CD4-positive, alpha-beta T cell treated with Interleukin-2 at 100 ng/mL for 4 hours (primary cell): Measurements from ENCODE around the gene DERL2.

ENCODE experiments used
- DNase-seq: peaks from one replicate; pipeline ENCODE4 v3.0.0-alpha.2; 2020; ENCODE audit warnings: low spot score

DERL2 gene

DNA sequence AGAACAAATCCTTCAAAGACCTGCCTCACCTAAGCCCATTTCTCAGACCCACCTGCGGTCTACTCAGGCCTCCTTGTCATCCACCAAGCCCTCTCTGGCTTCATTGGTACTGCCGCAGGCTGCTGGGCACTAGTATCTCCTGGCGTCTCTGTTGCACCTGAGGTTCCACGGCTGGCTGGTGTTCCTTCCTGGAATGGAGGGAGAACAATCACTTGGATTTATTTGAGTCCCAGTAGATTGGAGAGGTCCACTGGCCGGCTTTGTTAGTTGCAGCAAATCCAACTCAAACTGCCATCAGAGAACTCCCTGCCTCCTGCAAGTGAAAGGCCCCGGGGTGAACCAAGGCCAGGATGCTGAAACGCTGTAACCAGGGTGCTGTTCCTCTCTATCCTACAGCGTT is 15.7 kb upstream of the DERL2 start:
- DNase-seq = no peak

DNA sequence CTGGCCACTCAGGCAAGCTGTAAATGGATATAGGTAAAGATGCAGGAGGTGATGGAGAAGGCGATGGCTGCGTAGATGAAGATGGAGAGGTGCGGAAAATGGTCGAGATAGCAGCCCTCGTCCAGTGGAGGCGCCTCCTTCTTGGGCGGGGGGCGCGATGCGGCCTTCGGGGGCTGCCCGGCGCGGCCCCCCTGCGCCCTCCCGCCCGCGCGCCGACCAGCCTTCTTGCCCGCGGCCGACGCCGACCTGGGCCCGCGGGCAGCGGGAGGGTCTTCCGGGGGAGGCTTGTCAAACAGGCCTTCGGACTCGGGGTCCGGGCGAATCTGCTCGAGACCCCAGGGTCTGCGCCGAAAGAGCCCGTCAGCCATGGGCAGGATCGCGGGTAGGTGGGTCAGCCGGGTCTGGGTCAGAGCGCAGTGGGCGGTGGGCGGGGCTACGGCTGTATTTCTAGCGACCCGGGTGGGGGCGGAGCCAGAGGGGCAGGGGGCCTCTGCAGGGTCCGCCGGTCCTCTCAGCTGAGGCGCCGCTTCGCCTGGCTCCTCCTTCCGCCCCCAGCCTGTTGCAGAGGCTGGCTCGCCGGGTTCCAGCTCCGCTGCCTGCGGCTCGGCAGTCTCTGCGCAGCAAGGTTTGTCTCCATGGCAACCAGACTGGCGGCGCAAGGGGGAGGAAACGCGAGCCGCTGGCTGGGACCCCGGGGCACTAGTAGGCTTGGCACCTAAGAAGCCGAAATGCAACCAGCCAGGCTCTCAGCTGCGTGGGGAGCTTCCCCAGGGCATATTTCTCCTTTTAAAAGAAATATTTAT is 14.8 kb upstream of the DERL2 start:
- DNase-seq = peak; percentile 84

DNA sequence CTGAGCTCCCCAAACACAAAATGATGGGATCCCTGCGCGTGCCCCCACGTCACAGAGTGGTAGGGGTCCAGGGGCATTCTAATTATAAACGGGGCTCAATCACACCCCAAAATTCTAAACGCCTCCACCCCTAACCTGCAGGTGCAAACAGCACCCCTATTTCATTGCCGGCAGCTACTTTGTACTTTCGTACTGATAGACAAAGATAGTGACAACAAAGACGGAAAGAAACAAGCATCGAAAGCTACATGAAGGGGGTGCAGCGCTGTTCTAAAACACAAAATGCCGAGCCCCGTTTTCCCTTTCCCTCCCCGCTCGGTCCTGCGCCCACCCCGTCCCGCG is 14.2 kb upstream of the DERL2 start:
- no peak for DNase-seq

DNA sequence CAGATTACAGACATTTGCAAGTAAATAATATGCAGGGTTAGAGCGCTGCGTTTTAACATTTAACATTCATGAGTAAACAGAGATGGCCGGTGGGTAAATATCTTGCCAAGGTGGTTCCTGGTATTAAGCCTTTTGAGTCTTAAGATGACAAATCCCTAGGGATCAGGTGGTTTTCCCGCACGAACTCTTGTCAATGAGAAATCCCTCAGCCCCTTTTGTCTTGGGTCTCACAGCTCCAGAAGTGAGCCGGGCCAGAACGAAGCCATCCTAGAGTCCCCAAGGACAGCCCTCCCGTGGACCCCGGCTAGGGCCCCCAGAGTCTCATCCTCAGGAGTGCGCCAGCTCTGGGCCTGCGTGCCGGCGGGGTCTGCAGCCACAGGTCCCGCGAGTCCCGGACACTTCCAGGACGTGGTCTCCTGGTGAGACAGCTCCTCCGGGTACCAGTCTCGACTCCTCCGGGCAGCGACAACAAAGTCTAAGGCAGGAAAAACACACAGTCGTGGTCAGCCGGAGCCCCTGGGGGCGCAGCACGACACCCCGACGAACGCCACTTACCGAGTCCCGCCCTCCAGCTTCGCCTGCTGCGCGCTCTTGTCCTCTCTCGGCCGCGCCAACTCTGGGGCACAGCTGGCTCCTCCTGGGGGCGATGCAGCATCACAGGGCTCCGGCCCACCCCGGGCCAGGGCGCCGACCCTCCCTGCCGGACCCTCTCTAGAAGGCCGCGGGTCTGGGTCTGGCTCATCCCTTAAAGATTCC is 13.7 kb upstream of the DERL2 start:
- DNase-seq = no peak

DNA sequence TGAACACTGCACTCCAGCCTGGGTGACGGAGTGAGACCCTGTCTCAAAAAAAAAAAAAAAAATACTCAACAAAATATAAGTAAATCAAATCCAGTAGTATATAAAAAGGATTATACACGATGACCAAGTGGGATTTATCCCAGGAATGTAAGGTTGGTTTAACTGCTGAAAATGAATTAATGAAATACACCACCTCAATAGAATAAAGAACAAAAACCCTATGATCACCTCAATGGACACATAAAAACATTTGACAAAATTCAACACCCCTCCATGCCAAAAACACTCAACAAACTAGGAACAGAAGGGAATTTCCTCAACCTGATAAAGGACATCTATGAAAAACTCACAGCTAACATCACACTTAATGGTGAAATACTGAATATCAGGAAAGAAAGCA is 7.0 kb upstream of the DERL2 start:
- DNase-seq = no peak

DNA sequence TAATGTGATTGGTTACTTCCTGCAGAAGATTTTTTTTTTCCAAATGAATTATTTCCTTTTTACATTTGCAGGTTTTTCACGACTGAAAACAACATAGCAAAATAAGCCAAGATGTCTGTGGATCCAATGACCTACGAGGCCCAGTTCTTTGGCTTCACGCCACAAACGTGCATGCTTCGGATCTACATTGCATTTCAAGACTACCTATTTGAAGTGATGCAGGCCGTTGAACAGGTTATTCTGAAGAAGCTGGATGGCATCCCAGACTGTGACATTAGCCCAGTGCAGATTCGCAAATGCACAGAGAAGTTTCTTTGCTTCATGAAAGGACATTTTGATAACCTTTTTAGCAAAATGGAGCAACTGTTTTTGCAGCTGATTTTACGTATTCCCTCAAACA is 2.8 kb upstream of the DERL2 start:
- DNase-seq = no peak

DNA sequence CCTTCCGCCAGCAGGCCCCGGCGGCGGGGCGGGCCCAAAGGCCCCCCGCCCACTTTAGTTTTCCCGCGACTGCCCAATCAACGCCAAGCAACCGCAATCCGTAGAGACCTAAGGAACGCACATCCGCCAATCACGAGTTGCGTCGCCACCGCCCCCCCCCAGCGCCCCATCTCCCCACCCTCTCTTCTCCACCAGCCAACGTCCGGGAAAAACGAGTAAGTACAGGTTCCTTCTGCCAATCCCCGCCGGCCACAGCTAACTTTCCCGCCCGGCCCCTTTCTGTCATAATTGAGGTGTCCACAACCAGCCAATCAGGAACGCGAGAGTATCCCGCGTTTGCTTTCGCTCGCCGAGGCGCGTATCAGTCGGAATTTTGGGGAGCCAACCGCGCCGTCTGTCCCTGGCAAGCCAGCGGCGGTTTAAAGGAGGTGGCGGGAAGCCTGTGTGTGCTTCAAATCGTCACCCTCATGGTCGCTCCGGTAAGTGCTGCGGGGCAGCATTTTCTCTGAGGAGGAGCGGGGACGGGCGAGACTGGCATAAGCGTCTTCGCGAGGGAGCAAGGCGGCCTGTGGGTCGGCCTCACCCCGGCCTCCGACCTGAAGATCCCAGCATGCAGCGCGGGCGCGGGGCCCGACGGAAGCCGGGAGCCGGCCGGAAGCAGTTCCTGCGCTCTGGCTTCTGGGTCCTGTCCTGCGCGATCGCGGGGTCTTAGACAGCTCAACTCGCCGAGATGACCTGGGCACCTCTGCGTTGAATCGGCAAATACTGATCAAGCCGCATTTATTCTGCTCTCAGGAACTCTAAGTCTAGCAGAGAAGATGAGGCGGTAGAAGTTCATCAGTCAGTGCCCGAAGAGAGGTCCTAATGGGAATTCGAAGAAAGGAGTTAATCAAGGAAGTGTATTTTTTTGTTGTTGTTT is 487 bp upstream of the DERL2 start, which contains the start of gene MIS12:
Gene MIS12, plus strand, starts transcription at position 361 of the 919 bp plus-strand sequence. CDS start 2,297 bp downstream, outside the sequence.
- peak; percentile 98 for DNase-seq

DNA sequence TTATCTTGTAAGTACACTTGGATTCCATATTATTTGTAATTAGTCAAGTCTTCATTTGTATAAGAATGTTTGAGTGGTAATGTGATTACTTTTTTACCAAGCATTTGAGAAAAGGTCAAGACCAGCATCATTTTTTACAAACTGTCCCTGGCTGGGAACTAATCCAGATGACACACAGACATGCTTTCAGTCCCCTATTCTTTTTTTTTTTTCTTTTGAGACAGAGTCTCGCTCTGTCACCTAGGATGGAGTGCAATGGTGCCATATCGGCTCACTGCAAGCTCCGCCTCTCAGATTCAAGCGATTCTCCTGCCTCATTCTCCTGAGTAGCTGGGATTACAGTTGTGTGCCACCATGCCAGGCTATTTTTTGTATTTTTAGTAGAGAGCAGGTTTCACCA is 4.5 kb downstream of the DERL2 start:
- no peak for DNase-seq

DNA sequence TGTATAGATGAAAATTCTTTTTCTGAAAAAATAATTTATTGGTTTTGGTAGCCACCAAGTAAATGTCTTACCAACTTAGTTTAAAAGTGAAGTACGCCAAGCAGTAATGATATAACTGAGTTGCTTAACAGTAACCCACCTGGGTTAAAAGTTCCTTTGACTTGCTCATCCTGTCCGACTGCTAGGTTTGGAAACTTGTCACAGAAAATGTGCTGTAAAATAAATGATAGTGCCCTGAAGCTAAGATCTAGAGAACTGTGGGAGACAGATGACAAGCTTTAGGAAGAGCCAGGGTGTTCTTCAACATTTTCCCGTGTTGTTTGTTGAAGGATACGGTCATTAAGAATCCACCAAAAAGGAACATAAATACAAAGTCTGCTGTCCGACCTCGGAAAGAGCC is 5.0 kb downstream of the DERL2 start:
- no peak for DNase-seq

DNA sequence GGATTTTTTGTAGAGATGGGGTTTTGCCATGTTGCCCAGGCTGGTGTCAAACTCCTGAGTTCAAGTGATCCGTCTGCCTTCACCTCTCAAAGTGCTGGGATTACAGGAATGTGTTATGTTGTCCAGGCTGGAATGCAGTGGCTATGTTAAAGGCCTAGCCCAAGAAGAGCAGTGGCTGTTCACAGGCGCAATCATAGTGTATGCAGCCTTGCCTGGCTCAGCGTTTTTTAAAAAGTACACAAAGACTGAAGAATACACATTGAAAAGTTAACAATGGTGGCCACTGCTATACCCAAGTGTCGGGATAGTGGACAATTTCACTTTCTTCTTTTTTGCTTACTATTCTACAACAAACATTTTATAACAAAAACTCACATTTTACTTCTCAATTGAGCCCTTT is 7.0 kb downstream of the DERL2 start:
- DNase-seq = no peak

DNA sequence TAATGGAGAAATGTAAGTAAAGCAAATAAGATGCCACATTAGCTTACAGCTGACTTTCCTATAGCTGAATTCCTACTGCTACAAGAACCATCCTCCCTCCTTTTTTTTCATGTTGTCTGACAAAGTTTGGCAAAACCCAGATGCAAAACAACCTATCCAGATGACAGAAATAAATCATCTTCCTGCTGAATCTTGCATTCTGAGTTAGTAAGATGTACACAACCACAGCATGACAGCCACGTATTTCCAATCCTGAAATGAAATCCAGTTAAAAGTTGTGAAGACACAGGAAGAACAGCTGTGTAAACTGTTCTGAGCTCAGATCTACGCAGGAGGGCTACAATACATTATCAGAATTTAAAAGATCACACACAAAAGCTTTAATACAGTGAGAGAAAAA is 12.1 kb downstream of the DERL2 start:
- DNase-seq = no peak

DNA sequence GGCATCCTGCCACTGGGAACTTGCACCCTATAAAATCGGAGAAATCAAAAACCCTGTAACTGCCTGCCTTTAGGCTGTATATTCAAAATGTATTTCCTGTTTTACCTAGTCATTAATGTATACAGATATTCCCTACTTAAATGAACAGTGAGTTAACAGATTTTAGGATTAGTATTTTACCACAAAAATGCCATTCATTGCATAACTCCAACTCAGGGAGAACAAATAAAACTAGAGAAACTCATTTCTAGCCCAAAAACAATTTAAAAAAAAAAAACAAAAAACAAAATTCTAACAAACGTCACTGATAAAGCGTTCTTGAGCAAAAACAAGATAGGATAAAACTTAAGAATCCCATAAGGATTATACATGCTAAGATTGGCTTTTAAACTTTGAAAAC is 13.5 kb downstream of the DERL2 start:
- no peak for DNase-seq

DNA sequence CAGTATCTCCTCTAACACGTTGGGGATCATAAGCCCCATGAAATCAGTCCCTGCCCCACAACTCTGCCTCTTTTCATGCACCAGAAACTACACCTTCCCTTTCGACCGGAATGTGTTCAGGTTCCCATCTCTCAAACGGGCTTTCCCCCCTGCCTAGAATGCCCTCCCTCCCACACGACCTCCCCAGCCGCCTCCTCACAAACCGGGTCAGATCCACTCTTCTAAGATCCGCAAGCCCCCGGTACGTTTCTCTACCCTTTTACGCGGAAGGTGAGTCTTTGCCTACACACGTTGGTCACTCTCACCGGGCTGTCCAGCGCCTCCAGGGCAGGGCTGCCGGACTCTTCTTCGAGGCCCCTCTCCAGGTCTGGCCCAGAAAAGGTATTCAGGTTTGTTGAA is 17.9 kb downstream of the DERL2 start:
- no peak for DNase-seq

DNA sequence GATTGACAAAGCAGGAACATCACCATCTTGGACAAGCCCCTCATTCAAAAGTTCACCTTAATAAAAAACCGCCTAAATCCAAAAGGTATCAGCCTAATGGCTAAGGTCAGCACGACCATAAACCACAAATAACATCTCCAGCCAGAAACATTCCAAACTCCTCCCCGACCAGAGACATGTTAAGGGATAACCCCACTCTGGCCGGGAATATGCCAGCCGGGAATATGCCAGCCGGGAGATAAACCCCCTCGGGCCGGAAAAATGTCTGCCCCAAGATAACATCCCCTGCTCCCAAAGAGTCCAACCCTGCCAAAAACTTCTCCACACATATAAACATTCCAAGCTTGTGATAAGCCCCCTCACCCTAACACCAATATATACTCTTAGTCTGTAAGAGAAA is 18.6 kb downstream of the DERL2 start:
- DNase-seq = no peak

DNA sequence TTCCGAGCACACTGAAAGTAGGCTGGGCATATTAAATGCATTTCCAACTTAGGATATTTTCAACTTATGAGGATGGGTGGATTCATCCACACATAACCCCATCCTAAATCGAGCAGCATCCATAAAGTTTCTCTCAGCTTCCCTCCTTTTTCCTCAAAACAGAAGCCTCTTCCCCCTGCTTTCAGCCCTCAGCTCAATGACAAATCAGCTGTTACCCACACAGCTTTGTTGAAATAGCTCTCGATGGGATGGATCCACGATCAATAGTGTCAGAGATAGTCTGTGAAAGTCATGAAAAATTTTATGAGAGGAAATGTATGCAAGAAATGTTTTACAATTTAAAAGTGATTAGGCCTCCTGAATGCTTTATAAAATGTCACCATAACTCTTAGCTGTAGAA is 19.7 kb downstream of the DERL2 start:
- DNase-seq = no peak

DNA sequence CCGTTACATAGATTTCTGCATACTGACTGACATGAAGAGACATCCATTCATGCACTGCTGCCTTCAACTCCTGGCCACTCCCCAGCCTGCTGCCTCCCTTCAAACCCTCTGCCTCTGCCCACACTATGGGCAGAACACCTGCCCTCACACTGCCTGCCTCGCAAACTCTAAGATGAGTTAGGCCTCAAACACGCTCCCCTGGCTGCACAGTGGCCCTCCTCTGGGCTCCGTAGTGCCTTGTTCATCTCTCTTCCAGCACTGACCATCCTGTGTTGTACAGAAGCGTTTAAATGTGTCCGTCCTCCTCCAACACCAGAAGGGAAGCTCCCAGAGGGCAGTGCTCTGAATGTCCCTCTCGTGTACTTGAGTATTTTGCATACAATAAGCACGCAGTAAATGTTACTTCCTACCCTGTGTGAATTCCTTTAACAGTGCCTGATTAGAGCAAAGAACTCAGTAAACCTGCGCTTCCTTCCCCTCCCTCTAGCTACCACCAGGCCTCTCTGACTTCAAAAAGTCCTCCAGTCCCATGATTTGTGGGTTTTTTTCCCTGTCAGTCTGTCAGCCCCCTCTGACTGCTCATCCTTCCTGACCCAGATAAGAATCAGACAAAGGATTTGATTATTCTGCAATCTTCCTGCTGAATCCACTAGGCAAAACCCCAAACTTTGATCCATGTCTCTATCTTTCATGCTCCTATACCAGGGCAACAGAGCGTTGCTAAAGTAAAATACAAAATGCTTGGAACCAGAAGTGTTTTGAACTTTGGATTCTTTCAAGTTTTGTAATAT is 21.1 kb downstream of the DERL2 start:
- no peak for DNase-seq

DNA sequence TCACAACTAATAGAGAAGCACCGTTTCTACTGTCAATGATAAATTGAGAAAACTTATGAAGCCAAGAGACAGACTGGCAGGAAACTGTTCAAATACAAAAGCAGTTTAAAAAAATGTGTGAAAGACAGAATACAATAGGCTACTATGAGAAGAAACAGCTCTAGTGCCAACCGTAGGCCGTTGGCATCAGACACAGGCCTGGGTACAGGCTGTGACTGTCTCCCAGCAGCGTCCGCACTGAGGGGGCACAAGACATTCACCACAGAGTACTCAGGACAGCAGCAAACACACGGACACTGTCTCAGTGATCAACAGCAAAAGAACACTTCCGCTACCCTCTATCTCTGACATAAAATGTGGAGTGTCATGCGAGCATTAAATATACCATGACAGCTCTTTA is 39.2 kb downstream of the DERL2 start:
- DNase-seq = no peak

DNA sequence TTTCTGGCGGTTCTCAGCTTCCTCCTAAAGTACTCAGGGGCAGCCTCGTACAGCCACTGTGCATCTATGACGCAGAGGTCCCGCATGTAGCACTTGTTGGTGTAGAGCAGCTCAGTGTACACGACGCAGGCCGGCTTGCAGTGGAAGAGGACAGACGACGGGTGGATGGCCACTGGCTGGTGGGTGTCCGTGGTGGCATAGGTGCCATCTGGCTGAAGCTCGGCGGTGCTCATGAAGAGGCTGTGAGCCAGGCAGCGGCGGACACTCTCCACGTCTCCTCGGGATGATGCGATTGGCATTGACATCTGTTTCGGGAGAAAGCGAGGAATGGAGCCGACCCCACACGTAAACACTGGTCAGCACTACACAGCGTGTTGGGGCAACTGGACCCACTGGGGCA is 41.8 kb downstream of the DERL2 start:
- DNase-seq = no peak

DNA sequence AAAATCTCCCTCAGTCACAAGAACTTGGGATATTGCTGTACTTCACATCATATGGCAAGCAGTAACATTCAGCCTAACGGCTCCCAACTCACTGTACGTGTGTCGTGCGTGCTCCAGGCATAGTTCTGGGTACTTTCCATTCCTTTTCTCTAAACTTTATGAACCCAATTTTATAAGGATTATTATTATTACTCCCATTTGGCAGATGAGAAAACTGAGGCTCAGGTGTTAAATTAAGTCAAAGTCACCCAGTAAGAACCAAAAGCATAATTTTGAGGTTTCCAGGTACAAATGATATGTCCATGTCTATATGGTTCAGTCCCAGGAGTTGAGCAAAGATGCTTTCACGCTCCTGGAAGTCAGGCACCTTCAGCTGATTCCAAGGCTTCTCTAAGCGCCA is 42.2 kb downstream of the DERL2 start:
- no peak for DNase-seq

DNA sequence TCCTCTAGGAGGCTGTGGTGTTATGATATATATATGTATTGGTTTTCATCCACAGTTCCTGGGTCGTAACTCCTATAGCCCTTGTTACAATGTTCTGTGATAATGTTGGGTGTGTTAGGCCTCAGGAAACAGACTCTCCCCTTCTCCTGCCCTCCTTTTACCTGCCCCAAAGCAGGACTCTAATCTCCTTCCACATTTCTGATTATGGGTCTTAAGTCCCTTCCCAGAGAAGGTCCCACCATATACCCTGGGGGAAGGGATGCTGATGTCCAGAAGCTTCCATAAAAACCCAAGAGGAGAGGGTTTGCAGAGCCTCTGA is 46.6 kb downstream of the DERL2 start:
- DNase-seq = no peak

DNA sequence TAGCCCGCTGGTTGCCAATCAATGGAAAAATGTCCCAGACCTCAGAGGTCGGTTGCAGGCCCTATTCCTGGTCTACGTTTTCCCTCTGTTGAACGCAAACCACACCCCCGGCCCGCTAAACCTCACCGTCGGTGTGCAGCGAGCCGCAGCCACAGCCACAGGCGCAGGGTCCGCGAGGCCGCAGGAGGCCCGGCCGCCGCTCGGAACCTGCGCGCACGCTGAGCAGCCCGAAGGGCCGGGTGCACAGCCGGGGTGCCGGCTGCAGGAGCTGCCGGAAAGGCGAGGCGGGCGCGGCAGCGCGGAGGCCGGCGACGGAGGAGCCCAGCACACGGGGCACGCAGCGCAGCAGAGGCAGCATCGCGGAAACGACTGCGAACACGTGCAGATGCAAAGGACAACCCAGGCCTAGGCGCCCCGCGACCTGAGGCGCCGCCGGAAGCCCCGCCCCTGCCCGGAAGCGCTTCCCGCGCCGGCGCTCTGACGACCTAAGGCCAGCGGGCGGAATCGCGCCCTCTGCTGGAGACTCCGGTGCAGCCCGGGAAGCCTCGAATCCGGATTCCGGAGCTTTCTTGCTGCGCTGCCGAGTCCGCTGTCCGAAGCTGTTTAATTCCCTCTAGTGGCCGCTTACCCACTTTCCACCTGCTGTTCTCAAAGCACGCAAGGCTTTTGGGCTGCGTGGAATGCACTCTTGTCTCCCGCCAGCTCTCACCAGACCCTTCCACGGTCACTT is 47.1 kb downstream of the DERL2 start, which contains the start of gene C1QBP:
Gene C1QBP, minus strand, starts transcription at position 440 of the 730 bp plus-strand sequence. Its CDS starts 82 bp downstream, at position 358.
- DNase-seq = peak; percentile 94
